Activated CD4-positive, alpha-beta T cell treated with anti-CD3 and anti-CD28 coated beads, Interleukin-2, Interleukin-6, amounts not matched to agents 100 ng/mL and 50 ng/mL, durations not matched to agents 16 hours and 8 hours (primary cell): ENCODE results near the gene PMEL.
"Not testable (repeated sequence)": the region's sequence is repeated elsewhere in the genome, so short reads cannot be mapped to it uniquely, and the experiment has no call there.

Experiments
- DNase-seq: peaks from one replicate; pipeline ENCODE4 v3.0.0-alpha.2; 2020

The PMEL gene

GRCh38 chr12:55965941-55966407 is at the start of gene PMEL:
Gene PMEL, minus strand, starts transcription at chr12:55966042. Its CDS starts 31 bp downstream, at chr12:55966011.
- DNase-seq, result no peak

- DNase-seq, result no peak
Measured at GRCh38 chr12:56014205-56014604, 48.4 kb upstream of the PMEL start.

- DNase-seq, result no peak
Measured at GRCh38 chr12:56013482-56013881, 47.6 kb upstream of the PMEL start.

GRCh38 chr12:56011509-56012090 is 45.8 kb upstream of the PMEL start:
- no peak for DNase-seq

- no peak for DNase-seq
Measured at GRCh38 chr12:56010111-56010570, 44.3 kb upstream of the PMEL start.

- peak; percentile 66 for DNase-seq
Measured at GRCh38 chr12:56007564-56008559, 42.0 kb upstream of the PMEL start.

- no peak for DNase-seq
Measured at GRCh38 chr12:56004211-56004610, 38.4 kb upstream of the PMEL start.

GRCh38 chr12:56003376-56003775 is 37.5 kb upstream of the PMEL start:
- DNase-seq, result not testable (repeated sequence)

- DNase-seq, result no peak
Measured at GRCh38 chr12:56001487-56002100, 35.8 kb upstream of the PMEL start.

GRCh38 chr12:55999999-56000540 is 34.2 kb upstream of the PMEL start:
- DNase-seq, result not testable (repeated sequence)

GRCh38 chr12:55999522-55999921 is 33.7 kb upstream of the PMEL start:
- DNase-seq, result peak; percentile 32

- DNase-seq, result no peak
Measured at GRCh38 chr12:55997535-55997859, 31.7 kb upstream of the PMEL start.

- peak; percentile 67 for DNase-seq
Measured at GRCh38 chr12:55996715-55997534, 31.1 kb upstream of the PMEL start, which contains the start of gene SUOX. Gene SUOX, plus strand, starts transcription at chr12:55997276. Its CDS starts 4,946 bp downstream, at chr12:56002222.

- DNase-seq, result peak; percentile 81
Measured at GRCh38 chr12:55996201-55996714, 30.4 kb upstream of the PMEL start.

- DNase-seq, result no peak
Measured at GRCh38 chr12:55995366-55995765, 29.5 kb upstream of the PMEL start.

GRCh38 chr12:55993230-55993853 is 27.5 kb upstream of the PMEL start:
- no peak for DNase-seq

GRCh38 chr12:55991110-55991509 is 25.3 kb upstream of the PMEL start:
- DNase-seq, result no peak

- not testable (repeated sequence) for DNase-seq
Measured at GRCh38 chr12:55985976-55986375, 20.1 kb upstream of the PMEL start.

GRCh38 chr12:55985341-55985740 is 19.5 kb upstream of the PMEL start:
- DNase-seq, result no peak

GRCh38 chr12:55984861-55985260 is 19.0 kb upstream of the PMEL start:
- DNase-seq, result no peak

GRCh38 chr12:55983232-55983842 is 17.5 kb upstream of the PMEL start:
- DNase-seq, result no peak
